Activated naive CD8-positive, alpha-beta T cell (primary cell): ENCODE results near the gene GLUD1.
"Not testable (repeated sequence)": the region's sequence is repeated elsewhere in the genome, so short reads cannot be mapped to it uniquely, and the experiment has no call there.

Experiments used
- H3K27ac Mint-ChIP-seq: one replicate; pipeline ENCODE4 v1.8.0; 2021; ENCODE audit warnings: mixed read lengths
- H3K27me3 Mint-ChIP-seq: one replicate; pipeline ENCODE4 v1.8.0; 2021; ENCODE audit warnings: mixed read lengths
- H3K36me3 Mint-ChIP-seq: one replicate; pipeline ENCODE4 v1.8.0; 2021; ENCODE audit warnings: mixed read lengths
- H3K4me1 Mint-ChIP-seq: one replicate; pipeline ENCODE4 v1.8.0; 2021; ENCODE audit warnings: low read depth, mixed read lengths
- H3K4me3 Mint-ChIP-seq: one replicate; pipeline ENCODE4 v1.8.0; 2021; ENCODE audit warnings: mild to moderate bottlenecking, mixed read lengths
- H3K9me3 Mint-ChIP-seq: one replicate; pipeline ENCODE4 v1.8.0; 2021; ENCODE audit warnings: low read depth, mixed read lengths

GLUD1 gene

DNA sequence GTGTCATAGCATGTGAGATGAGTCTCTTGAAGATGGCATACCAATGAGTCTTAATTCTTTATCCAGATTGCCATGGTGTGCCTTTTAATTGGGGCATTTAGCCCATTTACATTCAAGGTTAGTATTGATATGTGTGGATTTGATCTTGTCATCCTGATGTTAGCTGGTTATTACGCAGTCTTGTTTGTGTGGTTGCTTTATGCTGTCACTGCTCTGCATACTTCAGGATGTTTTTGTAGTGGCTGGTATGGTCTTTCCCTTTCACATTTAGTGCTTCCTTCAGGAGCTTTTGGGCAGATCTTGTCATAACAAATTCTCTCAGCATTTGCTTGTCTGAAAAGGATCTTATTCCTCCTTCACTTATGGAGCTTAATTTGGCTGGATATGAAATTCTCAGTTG is 58.0 kb downstream of the GLUD1 start:
- Mint-ChIP-seq H3K4me1 (no peaks in the 10 kb centered on the region), H3K9me3 (no peaks in the 10 kb centered on the region), H3K27ac (no peak overlapping the region), H3K4me3 (no peak overlapping the region), H3K27me3 (no peaks in the 10 kb centered on the region), H3K36me3 (peaks cover 4% of the 10 kb centered on the region)

DNA sequence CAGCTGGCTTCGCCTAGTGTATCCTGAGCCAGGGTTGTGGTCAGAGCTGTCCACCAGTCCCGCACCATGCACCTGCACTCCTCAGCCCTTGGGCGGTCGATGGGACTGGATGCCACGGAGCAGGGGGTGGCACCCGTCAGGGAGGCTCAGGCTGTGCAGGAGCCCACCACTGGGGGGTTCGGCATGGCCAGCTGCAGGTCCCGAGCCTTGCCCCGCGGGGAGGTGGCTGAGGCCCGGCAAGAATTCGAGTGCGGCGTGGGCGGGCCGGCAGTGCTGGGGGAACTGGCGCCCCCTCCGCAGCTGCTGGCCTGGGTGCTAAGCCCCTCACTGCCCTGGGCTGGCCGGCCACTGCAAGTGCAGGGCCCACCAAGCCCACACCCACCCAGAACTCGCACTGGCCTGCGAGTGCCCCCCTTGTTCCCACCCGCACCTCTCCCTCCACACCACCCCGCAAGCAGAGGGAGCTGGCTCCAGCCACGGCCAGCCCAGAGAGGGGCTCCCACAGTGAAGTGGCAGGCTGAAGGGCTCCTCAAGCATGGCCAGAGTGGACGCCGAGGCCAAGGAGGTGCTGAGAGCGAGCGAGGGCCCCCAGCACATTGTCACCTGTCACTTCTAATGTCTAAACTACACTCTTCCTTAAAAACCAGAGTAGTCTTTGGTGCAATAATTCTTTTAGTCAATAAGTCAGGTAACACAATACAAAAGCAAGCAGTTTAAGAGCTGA is 63.6 kb downstream of the GLUD1 start:
- Mint-ChIP-seq H3K4me1 (no peaks in the 10 kb centered on the region), H3K36me3 (no peaks in the 10 kb centered on the region), H3K27me3 (no peaks in the 10 kb centered on the region), H3K4me3 (no peak overlapping the region), H3K27ac (no peak overlapping the region), H3K9me3 (no peaks in the 10 kb centered on the region)

- H3K27ac Mint-ChIP-seq, H3K9me3 Mint-ChIP-seq, H3K27me3 Mint-ChIP-seq, H3K4me1 Mint-ChIP-seq, H3K36me3 Mint-ChIP-seq, H3K4me3 Mint-ChIP-seq: not testable (repeated sequence)
Measured at GRCh38 chr10:87030419-87030818, 64.2 kb downstream of the GLUD1 start.

- H3K9me3 Mint-ChIP-seq, H3K27me3 Mint-ChIP-seq, H3K36me3 Mint-ChIP-seq, H3K4me3 Mint-ChIP-seq, H3K27ac Mint-ChIP-seq: not testable (repeated sequence)
- peaks cover 11% of the 10 kb centered on the region for H3K4me1 Mint-ChIP-seq
Measured at GRCh38 chr10:87026747-87027508, 67.7 kb downstream of the GLUD1 start.

DNA sequence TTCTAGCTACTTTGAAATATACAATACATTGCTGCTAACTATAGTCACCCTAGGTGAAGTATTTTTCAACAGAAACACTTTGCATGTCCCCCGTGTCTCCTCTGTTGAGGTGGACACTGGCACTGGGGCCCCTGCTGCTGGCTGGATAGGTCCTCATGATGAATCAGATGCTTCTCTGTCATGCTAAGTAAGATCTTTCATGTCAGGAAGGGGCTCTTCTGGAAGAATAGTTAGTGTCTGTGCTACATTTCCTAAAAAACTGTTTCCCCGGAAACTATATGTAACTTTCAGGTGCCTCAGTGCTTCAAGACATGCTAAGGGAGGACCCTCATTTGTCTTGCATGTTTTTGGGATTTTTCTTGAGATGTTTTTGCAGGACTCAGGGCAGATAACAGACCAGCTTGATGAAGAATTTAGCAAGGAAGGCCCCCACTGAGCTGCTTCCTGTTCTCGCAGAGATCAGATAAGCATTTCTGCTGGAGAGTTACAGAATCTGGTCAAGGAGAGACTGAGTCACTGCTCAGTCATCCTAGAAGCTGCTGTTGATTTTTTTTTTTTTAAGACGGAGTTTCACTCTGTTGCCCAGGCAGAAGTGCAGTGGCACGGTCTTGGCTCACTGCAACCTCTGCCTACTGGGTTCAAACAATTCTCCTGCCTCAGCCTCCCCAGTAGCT is 69.2 kb downstream of the GLUD1 start:
- H3K27ac Mint-ChIP-seq, result peak overlapping the region; percentile 88
- not testable (repeated sequence) for H3K9me3 Mint-ChIP-seq, H3K36me3 Mint-ChIP-seq, H3K27me3 Mint-ChIP-seq
- H3K4me3 Mint-ChIP-seq, result peak overlapping the region; percentile 75
- peaks cover 11% of the 10 kb centered on the region for H3K4me1 Mint-ChIP-seq

DNA sequence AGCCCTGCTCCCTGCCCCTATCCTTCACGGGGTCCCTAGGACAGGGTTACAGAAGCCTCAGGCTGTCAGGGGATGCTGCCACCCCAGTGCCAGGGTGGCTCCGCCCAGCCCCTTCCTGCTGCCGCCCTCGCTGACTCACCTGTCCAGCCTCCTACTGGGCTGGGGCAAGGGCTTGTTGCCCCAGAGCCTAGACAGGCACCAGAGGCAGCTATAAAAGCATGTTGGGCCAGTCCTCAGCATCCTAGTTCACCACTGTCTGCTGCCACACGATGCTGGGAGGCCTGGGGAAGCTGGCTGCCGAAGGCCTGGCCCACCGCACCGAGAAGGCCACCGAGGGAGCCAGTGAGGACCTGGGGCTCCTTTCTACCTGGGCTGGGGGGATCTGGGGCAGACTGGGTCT is 74.6 kb downstream of the GLUD1 start, which contains the start of gene FAM25A:
FAM25A (plus strand) TSS at position 239 of the 400 bp plus-strand sequence; CDS start at position 270, 31 bp downstream.
- not testable (repeated sequence) for H3K4me3 Mint-ChIP-seq, H3K27me3 Mint-ChIP-seq, H3K27ac Mint-ChIP-seq, H3K4me1 Mint-ChIP-seq, H3K9me3 Mint-ChIP-seq, H3K36me3 Mint-ChIP-seq

GRCh38 chr10:87019504-87019903 is 75.1 kb downstream of the GLUD1 start:
- H3K9me3 Mint-ChIP-seq, H3K4me3 Mint-ChIP-seq, H3K4me1 Mint-ChIP-seq, H3K36me3 Mint-ChIP-seq, H3K27ac Mint-ChIP-seq, H3K27me3 Mint-ChIP-seq: not testable (repeated sequence)

- H3K27ac Mint-ChIP-seq, H3K4me1 Mint-ChIP-seq, H3K9me3 Mint-ChIP-seq, H3K36me3 Mint-ChIP-seq, H3K4me3 Mint-ChIP-seq, H3K27me3 Mint-ChIP-seq: not testable (repeated sequence)
Measured at GRCh38 chr10:87019066-87019465, 75.6 kb downstream of the GLUD1 start.

GRCh38 chr10:87018127-87018526 is 76.5 kb downstream of the GLUD1 start:
- H3K27ac Mint-ChIP-seq, H3K4me1 Mint-ChIP-seq, H3K36me3 Mint-ChIP-seq: not testable (repeated sequence)

DNA sequence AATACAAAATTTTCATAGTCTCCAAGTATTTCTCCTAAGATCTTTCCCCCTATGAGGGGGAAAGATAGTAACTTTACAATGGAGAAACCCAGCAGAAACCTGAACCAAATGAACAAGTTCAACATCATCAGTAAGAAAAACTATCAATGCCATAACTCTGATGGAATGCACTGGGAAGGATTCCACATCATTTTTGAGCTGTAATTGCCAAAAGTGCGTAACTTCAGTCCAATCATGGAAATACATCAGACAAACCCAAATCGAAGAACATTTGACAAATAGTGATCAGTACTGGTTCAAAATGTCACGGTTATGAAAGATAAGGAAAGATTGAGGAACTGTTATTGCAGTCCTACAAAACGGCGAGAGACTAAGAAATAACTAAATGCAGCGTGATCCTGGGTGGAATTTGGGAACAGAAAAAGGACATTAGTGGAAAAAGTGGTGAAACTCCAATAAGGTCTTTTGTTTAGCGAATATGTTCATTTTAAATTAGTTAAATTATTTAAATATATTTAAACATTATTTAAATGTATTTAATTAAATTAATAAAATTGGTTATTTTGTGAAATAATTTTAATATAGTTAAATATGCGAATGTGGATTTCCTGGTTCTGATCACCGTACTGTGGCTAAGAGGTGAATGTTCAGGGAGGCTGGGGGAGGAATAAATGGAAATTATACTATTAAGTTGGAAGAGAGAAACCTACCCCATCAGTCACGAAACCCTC is 79.5 kb downstream of the GLUD1 start:
- not testable (repeated sequence) for H3K9me3 Mint-ChIP-seq, H3K4me3 Mint-ChIP-seq, H3K36me3 Mint-ChIP-seq, H3K4me1 Mint-ChIP-seq, H3K27me3 Mint-ChIP-seq, H3K27ac Mint-ChIP-seq

More at GRCh38 chr10:87018127-87018526, 76.5 kb downstream of the GLUD1 start:
- not testable (repeated sequence) for H3K27me3 Mint-ChIP-seq, H3K4me3 Mint-ChIP-seq, H3K9me3 Mint-ChIP-seq

GRCh38 chr10:87013528-87013927 is 81.1 kb downstream of the GLUD1 start:
- not testable (repeated sequence) for H3K9me3 Mint-ChIP-seq, H3K4me1 Mint-ChIP-seq, H3K36me3 Mint-ChIP-seq, H3K4me3 Mint-ChIP-seq, H3K27ac Mint-ChIP-seq, H3K27me3 Mint-ChIP-seq

DNA sequence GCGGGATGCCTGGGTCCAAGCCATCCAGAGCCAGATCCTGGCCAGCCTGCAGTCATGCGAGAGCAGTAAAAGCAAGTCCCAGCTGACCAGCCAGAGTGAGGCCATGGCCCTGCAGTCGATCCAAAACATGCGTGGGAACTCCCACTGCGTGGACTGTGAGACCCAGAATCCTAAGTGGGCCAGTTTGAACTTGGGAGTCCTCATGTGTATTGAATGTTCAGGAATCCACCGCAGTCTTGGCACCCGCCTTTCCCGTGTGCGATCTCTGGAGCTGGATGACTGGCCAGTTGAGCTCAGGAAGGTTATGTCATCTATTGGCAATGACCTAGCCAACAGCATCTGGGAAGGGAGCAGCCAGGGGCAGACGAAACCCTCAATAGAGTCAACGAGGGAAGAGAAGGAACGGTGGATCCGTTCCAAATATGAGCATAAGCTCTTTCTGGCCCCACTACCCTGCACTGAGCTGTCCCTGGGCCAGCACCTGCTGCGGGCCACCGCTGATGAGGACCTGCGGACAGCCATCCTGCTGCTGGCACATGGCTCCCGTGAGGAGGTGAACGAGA is 85.4 kb downstream of the GLUD1 start:
- H3K4me1 Mint-ChIP-seq, H3K9me3 Mint-ChIP-seq, H3K27me3 Mint-ChIP-seq, H3K4me3 Mint-ChIP-seq, H3K36me3 Mint-ChIP-seq, H3K27ac Mint-ChIP-seq: not testable (repeated sequence)

GRCh38 chr10:87008303-87008702 is 86.3 kb downstream of the GLUD1 start:
- H3K9me3 Mint-ChIP-seq, H3K4me3 Mint-ChIP-seq, H3K27ac Mint-ChIP-seq: not testable (repeated sequence)

GRCh38 chr10:87007674-87008073 is 87.0 kb downstream of the GLUD1 start:
- not testable (repeated sequence) for H3K4me3 Mint-ChIP-seq, H3K27ac Mint-ChIP-seq, H3K9me3 Mint-ChIP-seq, H3K4me1 Mint-ChIP-seq, H3K36me3 Mint-ChIP-seq, H3K27me3 Mint-ChIP-seq

More at GRCh38 chr10:87008303-87008702, 86.3 kb downstream of the GLUD1 start:
- H3K27me3 Mint-ChIP-seq, H3K4me1 Mint-ChIP-seq, H3K36me3 Mint-ChIP-seq: not testable (repeated sequence)

GRCh38 chr10:87007124-87007523 is 87.5 kb downstream of the GLUD1 start:
- H3K27me3 Mint-ChIP-seq, H3K4me3 Mint-ChIP-seq, H3K36me3 Mint-ChIP-seq, H3K9me3 Mint-ChIP-seq, H3K27ac Mint-ChIP-seq, H3K4me1 Mint-ChIP-seq: not testable (repeated sequence)
